Breast epithelium (tissue), 3 donors: ENCODE measurements around the gene SLC6A12.

Experiments used
- CTCF ChIP-seq, 3 donors: fragments of 450-650 bp; IDR thresholded peaks; one replicate each; pipeline ENCODE4 v1.5.1; 2016 to 2017; ENCODE audit warnings: antibody characterized with exemption in 3 of 3, mild to moderate bottlenecking in 3 of 3, moderate library complexity in 3 of 3
- POLR2A ChIP-seq: fragments of 450-650 bp; IDR thresholded peaks from one replicate; pipeline ENCODE4 v1.6.1; 2016; ENCODE audit warnings: antibody characterized with exemption, mild to moderate bottlenecking, moderate library complexity

DNA sequence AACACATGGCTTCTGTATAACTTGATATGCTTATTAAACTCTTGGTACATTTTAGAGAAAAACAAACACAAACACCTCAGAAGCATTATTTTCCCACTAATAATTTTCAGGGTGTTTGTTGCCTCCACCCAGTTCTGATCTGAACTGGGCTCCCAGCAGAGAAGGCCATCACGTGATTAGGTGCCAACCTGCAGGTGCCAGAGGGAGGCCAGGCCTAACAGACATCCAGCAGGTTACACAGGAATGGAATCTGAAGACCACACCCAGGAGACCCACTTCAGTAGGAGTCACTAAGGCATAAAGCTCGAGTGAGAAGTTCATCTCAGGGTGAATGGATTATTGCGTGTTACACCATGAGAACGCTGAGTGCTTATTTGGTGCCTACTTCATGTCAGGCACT, 8.9 kb downstream of the SLC6A12 start:
- no peak for TF ChIP-seq CTCF (IDR thresholded peaks at IDR 0.05)
- no peak for TF ChIP-seq POLR2A
